ENCODE data around the gene LASP1. TPM values are rescaled to one million over a fixed set of nuclear protein-coding genes. Genes with fewer than 3 reads are reported as not detected.

Gene LASP1
- polyA plus RNA-seq, 1 donor from 2014 or later = 56.3 TPM

DNA sequence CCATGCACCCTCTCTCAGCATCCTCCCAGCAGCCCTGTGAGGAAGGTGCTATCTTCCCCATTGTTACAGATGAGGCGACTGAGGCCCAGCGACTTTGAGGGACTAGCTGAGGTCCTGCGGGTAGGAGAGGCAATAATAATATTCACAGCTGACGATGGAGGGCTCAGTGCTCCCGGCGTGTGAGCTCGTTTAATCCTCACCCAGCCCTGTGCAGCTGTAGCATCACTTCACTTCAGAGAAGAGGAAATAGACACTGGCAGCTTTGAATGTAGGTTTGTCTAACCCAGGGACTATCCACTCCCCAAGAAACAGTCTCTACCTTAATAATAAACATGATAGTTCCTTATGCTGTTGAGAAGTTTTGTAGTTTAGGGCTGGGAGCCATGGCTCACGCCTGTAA lies 21.6 kb downstream of the LASP1 start:
- no peak overlapping the region for H3K9ac ChIP-seq (ENCODE audit: low read length)
- H3K27me3 ChIP-seq (ENCODE audit: insufficient read depth, low read depth, low read length) = no peaks in the 10 kb centered on the region
- TF ChIP-seq RAD21 (conservative IDR thresholded peaks at IDR 0.05) = no peak
- TF ChIP-seq TAF1 (IDR thresholded peaks at IDR 0.05; ENCODE audit: low read depth) = no peak
- TF ChIP-seq, protein P1, sequence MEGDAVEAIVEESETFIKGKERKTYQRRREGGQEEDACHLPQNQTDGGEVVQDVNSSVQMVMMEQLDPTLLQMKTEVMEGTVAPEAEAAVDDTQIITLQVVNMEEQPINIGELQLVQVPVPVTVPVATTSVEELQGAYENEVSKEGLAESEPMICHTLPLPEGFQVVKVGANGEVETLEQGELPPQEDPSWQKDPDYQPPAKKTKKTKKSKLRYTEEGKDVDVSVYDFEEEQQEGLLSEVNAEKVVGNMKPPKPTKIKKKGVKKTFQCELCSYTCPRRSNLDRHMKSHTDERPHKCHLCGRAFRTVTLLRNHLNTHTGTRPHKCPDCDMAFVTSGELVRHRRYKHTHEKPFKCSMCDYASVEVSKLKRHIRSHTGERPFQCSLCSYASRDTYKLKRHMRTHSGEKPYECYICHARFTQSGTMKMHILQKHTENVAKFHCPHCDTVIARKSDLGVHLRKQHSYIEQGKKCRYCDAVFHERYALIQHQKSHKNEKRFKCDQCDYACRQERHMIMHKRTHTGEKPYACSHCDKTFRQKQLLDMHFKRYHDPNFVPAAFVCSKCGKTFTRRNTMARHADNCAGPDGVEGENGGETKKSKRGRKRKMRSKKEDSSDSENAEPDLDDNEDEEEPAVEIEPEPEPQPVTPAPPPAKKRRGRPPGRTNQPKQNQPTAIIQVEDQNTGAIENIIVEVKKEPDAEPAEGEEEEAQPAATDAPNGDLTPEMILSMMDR (IDR thresholded peaks at IDR 0.05; ENCODE audit: poor library complexity, severe bottlenecking) = no peak
- TF ChIP-seq SMC3 (conservative IDR thresholded peaks at IDR 0.05; ENCODE audit: poor library complexity) = no peak
- TF ChIP-seq, protein P2, sequence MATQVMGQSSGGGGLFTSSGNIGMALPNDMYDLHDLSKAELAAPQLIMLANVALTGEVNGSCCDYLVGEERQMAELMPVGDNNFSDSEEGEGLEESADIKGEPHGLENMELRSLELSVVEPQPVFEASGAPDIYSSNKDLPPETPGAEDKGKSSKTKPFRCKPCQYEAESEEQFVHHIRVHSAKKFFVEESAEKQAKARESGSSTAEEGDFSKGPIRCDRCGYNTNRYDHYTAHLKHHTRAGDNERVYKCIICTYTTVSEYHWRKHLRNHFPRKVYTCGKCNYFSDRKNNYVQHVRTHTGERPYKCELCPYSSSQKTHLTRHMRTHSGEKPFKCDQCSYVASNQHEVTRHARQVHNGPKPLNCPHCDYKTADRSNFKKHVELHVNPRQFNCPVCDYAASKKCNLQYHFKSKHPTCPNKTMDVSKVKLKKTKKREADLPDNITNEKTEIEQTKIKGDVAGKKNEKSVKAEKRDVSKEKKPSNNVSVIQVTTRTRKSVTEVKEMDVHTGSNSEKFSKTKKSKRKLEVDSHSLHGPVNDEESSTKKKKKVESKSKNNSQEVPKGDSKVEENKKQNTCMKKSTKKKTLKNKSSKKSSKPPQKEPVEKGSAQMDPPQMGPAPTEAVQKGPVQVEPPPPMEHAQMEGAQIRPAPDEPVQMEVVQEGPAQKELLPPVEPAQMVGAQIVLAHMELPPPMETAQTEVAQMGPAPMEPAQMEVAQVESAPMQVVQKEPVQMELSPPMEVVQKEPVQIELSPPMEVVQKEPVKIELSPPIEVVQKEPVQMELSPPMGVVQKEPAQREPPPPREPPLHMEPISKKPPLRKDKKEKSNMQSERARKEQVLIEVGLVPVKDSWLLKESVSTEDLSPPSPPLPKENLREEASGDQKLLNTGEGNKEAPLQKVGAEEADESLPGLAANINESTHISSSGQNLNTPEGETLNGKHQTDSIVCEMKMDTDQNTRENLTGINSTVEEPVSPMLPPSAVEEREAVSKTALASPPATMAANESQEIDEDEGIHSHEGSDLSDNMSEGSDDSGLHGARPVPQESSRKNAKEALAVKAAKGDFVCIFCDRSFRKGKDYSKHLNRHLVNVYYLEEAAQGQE (IDR thresholded peaks at IDR 0.05; ENCODE audit: borderline replicate concordance) = no peak
- no peak for TF ChIP-seq POLR2AphosphoS5 (IDR thresholded peaks at IDR 0.05)
- TF ChIP-seq EZH2 (IDR thresholded peaks at IDR 0.05; ENCODE audit: borderline replicate concordance, insufficient read depth, low read length, poor library complexity, severe bottlenecking) = no peak
- no peak for TF ChIP-seq MXI1 (conservative IDR thresholded peaks at IDR 0.05; ENCODE audit: poor library complexity, severe bottlenecking)
- TF ChIP-seq EP300 (conservative IDR thresholded peaks at IDR 0.05; ENCODE audit: poor library complexity, severe bottlenecking) = no peak
- H3K9me2 ChIP-seq (ENCODE audit: insufficient read depth, low read length) = no peaks in the 10 kb centered on the region
- no peak overlapping the region for H2AFZ ChIP-seq (ENCODE audit: low read depth, low read length)
- H3K9me3 ChIP-seq (ENCODE audit: low read length) = no peaks in the 10 kb centered on the region
- H3K36me3 ChIP-seq (ENCODE audit: insufficient read depth, low read length) = no peaks in the 10 kb centered on the region
- H3K27ac ChIP-seq (ENCODE audit: low read length) = no peak overlapping the region
- no peak overlapping the region for H3K4me3 ChIP-seq (ENCODE audit: low read length)
- H4K20me1 ChIP-seq (ENCODE audit: insufficient read depth) = no peaks in the 10 kb centered on the region
- no peak overlapping the region for H3K4me2 ChIP-seq (ENCODE audit: low read length)
- peaks cover 33% of the 10 kb centered on the region for H3K79me2 ChIP-seq (replicated peaks; ENCODE audit: insufficient read depth, low read length)
- H3F3A ChIP-seq (ENCODE audit: insufficient read depth, low read length, poor library complexity, severe bottlenecking) = no peaks in the 10 kb centered on the region

DNA sequence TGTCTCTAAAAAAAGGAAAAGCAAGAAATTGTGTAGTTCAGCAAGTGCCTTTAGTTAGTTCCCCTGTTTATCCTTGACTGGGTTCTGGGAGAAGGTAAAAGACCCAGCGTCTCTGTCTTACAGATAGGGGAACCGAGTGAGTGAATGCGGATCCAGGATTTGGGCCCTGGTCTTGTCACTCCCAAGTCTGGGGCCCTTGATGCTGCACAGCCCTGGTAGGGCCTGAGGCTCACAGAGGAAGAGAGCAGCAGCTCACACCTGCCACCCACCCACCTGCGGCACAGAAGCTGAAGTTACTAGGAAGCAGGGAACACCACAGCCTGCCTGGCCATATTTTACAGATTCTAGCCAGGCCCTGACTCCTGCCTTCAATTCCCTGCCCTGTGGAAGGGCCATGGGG lies 22.2 kb downstream of the LASP1 start:
- no peak overlapping the region for H2AFZ ChIP-seq (ENCODE audit: low read depth, low read length)
- H3K4me2 ChIP-seq (ENCODE audit: low read length) = no peak overlapping the region
- H3K27ac ChIP-seq (ENCODE audit: low read length) = no peak overlapping the region
- no peaks in the 10 kb centered on the region for H3F3A ChIP-seq (ENCODE audit: insufficient read depth, low read length, poor library complexity, severe bottlenecking)
- H4K20me1 ChIP-seq (ENCODE audit: insufficient read depth) = no peaks in the 10 kb centered on the region
- no peaks in the 10 kb centered on the region for H3K36me3 ChIP-seq (ENCODE audit: insufficient read depth, low read length)
- H3K79me2 ChIP-seq (replicated peaks; ENCODE audit: insufficient read depth, low read length) = peaks cover 28% of the 10 kb centered on the region
- H3K9me3 ChIP-seq (ENCODE audit: low read length) = no peaks in the 10 kb centered on the region
- H3K4me3 ChIP-seq (ENCODE audit: low read length) = no peak overlapping the region
- no peak overlapping the region for H3K9ac ChIP-seq (ENCODE audit: low read length)
- TF ChIP-seq EZH2 (IDR thresholded peaks at IDR 0.05; ENCODE audit: borderline replicate concordance, insufficient read depth, low read length, poor library complexity, severe bottlenecking) = no peak
- TF ChIP-seq, protein P2 (IDR thresholded peaks at IDR 0.05; ENCODE audit: borderline replicate concordance) = no peak
- no peak for TF ChIP-seq EP300 (conservative IDR thresholded peaks at IDR 0.05; ENCODE audit: poor library complexity, severe bottlenecking)
- TF ChIP-seq, protein P1 (IDR thresholded peaks at IDR 0.05; ENCODE audit: poor library complexity, severe bottlenecking) = no peak
- TF ChIP-seq MXI1 (conservative IDR thresholded peaks at IDR 0.05; ENCODE audit: poor library complexity, severe bottlenecking) = no peak
- no peak for TF ChIP-seq POLR2AphosphoS5 (IDR thresholded peaks at IDR 0.05)
- H3K9me2 ChIP-seq (ENCODE audit: insufficient read depth, low read length) = no peaks in the 10 kb centered on the region
- no peaks in the 10 kb centered on the region for H3K27me3 ChIP-seq (ENCODE audit: insufficient read depth, low read depth, low read length)

Measured in neural cell (in vitro differentiated cells).